SHP77 treated with DMSO at 0.1 percent for 48 hours (cell line): ENCODE measurements around the gene GRIA1.

ENCODE experiments used
- DNase-seq: peaks from one replicate; lab custom pipeline; 2025; lab: John Stamatoyannopoulos, UW

Gene GRIA1

DNA sequence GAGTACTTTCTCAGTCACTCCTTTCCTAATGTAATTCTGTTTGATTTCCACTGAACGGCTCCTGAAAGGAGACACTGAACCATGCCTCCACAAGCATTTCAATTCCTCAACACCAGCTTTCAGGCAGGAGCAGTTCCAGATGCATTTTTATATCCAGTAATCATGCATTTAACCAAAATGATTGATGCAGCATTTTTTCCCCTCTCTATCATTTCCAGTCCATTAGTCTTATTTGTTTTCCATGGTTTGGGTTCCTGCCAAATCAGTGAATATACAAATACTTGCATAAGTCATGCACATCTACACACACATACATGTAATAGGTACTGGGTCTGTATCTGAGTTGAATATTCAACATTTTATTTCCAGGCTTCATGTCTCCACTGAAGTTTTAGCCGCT, 122.7 kb downstream of the GRIA1 start:
- DNase-seq, result no peak

DNA sequence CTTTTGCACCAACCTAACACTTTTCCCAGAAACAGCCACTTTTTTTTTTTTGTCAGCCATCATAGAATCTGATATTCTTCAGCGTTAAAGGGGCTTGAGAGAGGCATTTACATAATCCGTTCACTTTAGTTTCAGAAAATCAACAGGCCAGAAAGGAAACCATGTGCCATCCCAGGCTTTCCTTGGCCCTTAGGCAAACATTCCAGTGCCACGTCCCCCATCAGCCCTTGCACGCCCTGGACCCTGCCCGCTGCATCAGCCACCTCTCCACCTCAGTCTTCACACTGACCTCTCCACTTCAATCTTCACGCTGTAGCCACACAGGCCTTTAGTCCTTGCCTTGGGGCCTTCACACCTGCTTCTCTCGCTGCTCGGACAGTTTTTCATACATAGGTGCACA, 123.2 kb downstream of the GRIA1 start:
- no peak for DNase-seq

- no peak for DNase-seq
These were observed 126.7 kb downstream of the GRIA1 start for GRCh38 chr5:153617190-153617589.

DNA sequence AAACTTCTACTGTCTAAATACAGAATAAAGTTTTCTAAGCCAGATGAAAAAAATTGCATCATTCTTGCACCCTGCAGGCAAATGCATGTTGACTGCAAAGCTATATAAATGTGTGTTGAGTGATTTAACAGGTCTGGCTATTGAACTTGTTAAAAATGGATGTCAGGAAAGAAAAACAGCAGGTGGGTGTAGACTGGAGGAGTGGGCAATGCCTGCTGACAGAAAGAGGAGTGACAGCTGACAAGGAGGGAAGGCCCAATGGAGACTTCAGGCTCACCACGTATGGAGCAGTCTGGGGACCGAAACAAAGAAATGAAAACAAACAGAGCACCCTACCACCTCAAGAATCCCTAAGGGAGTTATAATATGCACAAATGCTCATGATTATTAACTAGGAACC, 127.8 kb downstream of the GRIA1 start:
- DNase-seq, result no peak

GRCh38 chr5:153618867-153619266, 128.4 kb downstream of the GRIA1 start:
- DNase-seq, result no peak

DNA sequence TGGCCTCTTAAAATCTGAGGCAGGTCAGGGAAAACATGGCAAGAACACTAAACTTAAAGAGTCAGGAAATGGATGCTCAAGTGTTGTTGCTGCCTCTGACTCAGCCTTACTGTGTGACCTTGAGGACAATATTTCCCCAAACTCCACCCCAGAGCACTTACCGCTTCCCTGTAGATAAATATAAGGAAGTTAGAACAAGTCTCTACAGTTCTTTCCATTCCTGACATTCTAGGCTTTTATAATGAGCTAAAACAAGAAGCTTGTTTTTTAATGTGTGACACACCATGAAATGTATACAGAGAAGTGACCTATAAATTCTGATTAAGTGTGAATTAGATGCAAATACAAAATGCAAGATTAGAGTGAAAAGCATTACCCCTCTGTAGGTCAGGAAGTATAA, 129.3 kb downstream of the GRIA1 start:
- no peak for DNase-seq

GRCh38 chr5:153623124-153623523, 132.7 kb downstream of the GRIA1 start:
- DNase-seq, result no peak

DNA sequence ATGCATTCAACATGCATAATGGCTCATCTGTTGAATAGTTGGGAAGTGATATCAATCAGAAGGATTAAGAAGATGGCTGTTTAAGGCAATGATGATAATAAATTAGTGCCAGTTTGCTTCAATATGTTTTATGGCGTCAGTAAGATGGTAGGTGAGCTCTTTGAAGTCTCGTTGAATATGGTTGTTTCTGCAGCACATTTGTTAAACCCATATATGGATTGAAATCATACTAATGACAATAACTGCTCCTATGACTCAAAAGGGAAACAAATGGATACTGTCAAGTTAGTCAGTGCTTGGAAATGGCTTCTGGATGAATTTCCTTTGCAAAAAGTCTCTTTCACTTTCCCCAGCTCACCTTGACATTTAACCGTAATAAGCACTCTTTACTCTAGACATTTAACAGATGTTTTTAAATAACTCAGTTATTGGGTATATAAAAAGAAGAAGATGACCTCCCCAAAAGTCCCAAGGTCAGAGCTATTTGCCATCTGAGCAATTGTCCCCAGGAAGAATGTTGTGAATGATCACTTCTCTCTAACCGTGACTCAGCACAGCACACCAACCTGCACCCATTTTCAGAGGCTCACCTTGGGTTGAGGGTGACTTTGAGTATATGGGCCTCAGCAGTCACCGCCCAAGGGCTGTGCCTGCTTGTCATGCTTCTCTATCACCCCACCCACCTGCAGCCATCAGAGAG, 133.4 kb downstream of the GRIA1 start:
- no peak for DNase-seq

DNA sequence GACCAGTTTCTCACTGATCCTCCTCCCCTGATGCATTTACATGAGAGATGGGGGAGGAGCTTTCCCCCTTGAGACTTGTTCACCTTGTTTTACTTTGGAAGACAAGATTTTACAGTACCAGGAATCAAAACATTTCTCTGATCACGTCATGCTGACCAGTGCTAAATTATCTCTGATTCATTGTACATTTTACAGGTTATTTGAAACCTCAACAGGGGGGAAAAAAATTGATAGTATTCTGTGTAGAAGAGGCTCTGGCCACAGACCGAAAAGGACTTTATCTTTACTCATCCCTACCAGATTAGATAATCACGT, 133.9 kb downstream of the GRIA1 start:
- DNase-seq, result no peak

GRCh38 chr5:153625826-153626354, 135.4 kb downstream of the GRIA1 start:
- DNase-seq, result no peak

GRCh38 chr5:153626836-153627235, 136.4 kb downstream of the GRIA1 start:
- DNase-seq, result no peak

- no peak for DNase-seq
These were observed 138.8 kb downstream of the GRIA1 start for GRCh38 chr5:153629027-153629895.

DNA sequence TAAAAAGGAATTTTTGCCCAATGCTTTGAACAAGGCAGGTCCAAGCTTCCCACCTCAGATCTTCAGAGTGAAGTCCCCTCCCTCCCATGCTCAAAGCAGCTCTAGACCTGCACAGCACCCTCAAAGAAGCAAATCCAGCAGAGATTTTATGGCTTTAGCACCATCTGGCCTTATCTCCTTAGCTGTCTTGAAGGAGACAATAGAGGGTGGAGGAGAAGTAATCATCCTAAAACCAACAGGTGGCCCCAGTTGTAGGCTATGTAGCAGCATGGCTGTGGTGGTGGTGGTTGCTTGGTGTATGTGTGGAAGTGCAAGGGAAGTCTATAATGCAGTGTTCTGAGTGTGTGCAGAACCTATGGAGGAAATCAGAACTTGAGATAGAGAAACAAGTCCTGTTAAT, 140.1 kb downstream of the GRIA1 start:
- no peak for DNase-seq

- DNase-seq, result no peak
These were observed 142.3 kb downstream of the GRIA1 start for GRCh38 chr5:153632748-153633290.

- no peak for DNase-seq
These were observed 146.4 kb downstream of the GRIA1 start for GRCh38 chr5:153636670-153637451.

GRCh38 chr5:153640293-153640692, 149.8 kb downstream of the GRIA1 start:
- DNase-seq, result no peak

DNA sequence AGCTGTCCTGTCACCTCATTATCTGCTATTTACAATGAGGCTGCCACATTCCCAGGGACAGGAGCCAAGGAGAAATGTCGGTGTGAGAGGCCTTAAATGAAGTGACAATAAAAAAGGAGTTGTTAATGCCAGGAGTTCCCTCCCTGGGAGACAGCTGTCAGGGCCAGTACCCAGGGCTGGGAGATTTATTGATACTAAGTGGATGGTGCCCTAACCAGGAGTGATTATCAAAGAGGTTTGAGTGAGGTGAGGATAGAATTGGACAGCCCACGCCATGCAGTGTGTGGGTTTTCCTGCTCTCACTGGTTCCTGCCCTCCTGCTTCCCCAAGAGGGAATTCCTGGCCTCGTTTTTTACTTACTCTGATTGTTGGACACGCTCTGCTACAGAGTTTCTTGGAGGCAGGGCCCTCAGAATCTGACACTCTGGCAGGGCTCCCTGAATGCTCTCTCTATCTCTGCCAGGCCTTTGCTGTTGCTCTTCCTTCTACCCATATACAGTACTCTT, 150.8 kb downstream of the GRIA1 start:
- DNase-seq, result no peak

GRCh38 chr5:153654504-153655200, 164.2 kb downstream of the GRIA1 start:
- DNase-seq, result no peak

DNA sequence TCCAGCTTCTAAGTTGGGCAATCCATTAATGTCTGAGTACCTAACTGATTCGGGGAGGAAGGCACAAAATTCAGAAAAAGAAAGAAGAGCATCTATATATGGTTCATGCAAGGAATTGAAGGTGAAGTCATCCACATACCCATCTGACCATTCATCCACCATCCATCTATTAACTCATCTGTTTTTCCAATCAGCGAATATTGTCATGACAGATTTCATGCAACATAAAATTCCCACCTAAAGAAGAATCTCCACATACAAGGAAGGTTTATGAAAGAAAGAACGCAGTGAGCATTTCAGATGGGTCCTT, 164.7 kb downstream of the GRIA1 start:
- DNase-seq, result no peak

DNA sequence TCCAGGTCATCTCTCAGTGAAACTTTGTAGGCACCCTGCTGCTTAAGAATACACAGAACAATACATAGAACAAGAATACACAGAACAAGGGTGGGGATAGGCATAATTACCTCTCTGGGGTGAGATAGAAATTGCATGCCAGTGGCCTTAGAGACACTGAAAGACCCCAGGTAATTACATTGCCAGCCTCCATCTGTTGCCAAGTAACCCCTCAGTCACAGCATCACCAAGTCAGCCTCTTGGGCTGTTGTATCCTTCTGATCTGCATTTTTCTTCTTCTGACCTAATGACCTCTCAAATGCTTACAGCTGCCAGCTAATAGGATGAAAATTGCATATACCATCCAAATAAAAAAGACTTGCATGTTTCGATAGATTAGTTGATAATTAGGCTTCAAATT, 167.7 kb downstream of the GRIA1 start:
- no peak for DNase-seq

GRCh38 chr5:153658606-153659005, 168.1 kb downstream of the GRIA1 start:
- no peak for DNase-seq
